HFF-Myc (cell line): ENCODE data around the gene AUH.
"Not testable (repeated sequence)": the region's sequence is repeated elsewhere in the genome, so short reads cannot be mapped to it uniquely, and the experiment has no call there.

Source experiments
- DNase-seq: peaks from one replicate; pipeline ENCODE4 v3.0.0-alpha.2; 2011; ENCODE audit warnings: low read depth; ENCODE audit errors: extremely low read depth
- H3K4me3 ChIP-seq: replicated peaks from 2 replicates; pipeline ENCODE4 v1.5.1; 2011; ENCODE audit warnings: low read depth, mild to moderate bottlenecking, control low read depth, low read length
- TF ChIP-seq, protein P1 (sequence below): IDR thresholded peaks from 2 replicates; pipeline ENCODE4 v1.5.1; 2012; ENCODE audit warnings: mild to moderate bottlenecking, low read depth, low read length, control low read depth; ENCODE audit errors: missing control alignments

AUH gene

DNA sequence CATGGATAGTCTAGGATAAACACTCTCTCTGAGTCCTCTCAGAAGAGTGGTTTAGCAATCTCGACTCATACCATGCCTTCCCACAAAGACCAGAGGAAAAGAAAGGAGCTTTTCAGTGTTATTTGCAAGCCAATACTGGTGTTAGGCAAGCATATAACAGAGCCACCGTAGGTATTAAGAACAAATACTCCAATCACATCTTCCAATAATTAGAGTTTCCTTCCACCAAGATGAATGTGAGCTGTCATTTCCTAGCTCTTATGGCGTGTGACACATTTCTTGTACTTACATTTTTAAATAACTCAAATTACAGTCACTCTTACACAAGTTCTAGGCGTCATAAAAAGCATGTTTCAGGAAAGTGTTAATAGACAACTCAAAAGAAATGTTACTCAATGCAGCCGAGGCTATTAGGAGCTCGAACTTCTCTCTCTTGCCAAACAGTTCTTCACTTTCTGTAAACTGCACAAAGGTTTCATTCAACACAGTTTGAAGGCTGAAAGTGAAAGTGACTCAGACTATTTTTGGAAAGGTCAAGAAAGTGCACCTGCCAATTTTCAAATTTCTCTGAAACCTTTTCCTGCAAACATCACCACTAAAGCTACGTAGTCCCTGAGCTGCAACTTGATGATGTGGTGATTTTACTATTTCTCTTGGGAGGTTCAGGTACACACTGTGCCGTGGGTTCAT, 153.8 kb downstream of the AUH start:
- no peak overlapping the region for H3K4me3 ChIP-seq
- TF ChIP-seq, protein P1, sequence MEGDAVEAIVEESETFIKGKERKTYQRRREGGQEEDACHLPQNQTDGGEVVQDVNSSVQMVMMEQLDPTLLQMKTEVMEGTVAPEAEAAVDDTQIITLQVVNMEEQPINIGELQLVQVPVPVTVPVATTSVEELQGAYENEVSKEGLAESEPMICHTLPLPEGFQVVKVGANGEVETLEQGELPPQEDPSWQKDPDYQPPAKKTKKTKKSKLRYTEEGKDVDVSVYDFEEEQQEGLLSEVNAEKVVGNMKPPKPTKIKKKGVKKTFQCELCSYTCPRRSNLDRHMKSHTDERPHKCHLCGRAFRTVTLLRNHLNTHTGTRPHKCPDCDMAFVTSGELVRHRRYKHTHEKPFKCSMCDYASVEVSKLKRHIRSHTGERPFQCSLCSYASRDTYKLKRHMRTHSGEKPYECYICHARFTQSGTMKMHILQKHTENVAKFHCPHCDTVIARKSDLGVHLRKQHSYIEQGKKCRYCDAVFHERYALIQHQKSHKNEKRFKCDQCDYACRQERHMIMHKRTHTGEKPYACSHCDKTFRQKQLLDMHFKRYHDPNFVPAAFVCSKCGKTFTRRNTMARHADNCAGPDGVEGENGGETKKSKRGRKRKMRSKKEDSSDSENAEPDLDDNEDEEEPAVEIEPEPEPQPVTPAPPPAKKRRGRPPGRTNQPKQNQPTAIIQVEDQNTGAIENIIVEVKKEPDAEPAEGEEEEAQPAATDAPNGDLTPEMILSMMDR: no peak
- no peak for DNase-seq

DNA sequence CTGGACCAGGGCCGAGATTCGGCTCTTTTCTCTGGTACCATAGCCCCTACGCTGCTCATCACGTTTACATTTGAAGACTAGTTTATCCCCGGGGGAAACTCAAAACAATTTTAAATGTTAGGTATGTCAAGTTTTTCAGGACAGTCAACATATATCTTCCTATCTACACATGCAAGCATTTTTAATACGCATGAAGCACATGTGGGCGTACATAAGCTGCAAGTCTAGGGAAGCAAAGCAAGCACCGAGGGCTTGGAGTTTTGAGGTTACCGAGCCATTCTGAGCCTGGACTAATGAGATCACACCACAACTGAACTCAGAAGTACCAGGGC, 154.4 kb downstream of the AUH start:
- TF ChIP-seq, protein P1: no peak
- DNase-seq: no peak
- no peak overlapping the region for H3K4me3 ChIP-seq

DNA sequence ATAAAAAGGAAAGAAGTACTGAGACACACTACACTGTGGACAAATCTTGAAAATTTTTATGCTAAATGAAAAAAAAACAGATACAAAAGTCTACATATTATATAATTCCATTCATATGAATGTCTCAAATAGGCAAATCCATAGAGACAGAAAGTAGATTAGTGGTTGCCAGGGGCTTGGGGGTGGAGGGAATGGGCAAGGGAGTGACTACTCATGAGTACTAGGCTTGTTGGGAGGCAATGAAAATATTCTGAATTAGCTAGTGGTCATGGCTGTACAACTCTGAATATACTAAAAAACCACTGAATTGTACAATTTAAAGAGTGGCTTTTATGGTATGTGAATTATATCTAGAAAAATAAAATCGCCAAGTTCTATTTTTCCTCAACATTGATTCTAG, 154.9 kb downstream of the AUH start:
- no peak overlapping the region for H3K4me3 ChIP-seq
- DNase-seq: no peak
- TF ChIP-seq, protein P1: no peak

DNA sequence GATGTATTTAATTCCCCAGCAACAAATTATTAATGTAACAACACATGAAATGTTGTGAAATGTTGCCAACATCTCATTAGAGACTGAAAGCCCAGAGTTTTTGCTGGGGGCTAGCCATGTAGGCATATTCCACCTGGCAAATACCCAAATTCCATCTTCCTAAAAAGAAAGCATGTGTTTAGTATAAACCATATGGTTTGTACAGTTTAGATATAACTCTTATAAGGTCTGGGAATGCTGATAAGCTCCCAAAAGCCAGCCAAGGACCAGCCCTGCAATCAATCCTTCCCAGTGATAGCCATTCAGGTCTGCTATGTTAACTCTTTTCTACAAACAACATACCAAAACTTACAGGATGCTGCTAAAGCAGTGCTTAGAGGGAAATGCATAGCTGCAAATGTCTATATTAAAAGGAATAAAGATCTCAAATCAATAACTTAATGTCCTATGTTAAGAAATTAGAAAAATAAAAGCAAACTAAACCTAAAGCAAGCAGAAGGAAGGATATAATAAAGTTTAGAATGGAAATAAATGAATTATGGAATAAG, 158.9 kb downstream of the AUH start:
- H3K4me3 ChIP-seq: no peak overlapping the region
- TF ChIP-seq, protein P1: no peak
- no peak for DNase-seq

DNA sequence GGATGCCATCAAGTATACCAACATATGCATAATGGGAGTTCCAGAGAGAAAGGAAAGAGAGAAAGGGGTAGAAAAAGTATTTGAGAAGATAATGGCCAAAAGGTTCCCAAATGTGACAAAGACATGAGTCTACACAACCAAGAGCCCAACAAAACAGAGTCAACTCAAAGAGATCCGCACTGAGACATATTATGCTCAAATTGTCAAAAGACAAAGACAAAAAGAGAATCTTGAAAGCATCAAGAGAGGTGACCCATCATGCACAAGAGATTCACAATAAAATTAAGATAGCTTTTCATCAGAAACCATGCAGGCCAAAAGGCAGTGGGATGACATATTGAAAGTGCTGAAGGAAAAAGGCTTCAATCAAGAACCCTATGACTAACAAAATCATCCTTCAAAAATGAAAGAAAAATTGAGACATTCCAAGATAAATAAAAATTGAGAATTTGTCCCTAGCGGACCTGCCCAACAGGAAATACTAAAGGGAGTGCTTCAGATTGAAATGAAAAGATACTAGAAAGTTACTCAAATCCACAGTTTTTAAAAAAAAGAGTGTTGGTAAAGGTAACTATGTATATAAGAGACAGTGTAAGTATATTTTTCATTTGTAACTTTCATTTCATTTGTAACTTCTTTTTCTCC, 160.9 kb downstream of the AUH start:
- TF ChIP-seq, protein P1: no peak
- no peak overlapping the region for H3K4me3 ChIP-seq
- DNase-seq: no peak

DNA sequence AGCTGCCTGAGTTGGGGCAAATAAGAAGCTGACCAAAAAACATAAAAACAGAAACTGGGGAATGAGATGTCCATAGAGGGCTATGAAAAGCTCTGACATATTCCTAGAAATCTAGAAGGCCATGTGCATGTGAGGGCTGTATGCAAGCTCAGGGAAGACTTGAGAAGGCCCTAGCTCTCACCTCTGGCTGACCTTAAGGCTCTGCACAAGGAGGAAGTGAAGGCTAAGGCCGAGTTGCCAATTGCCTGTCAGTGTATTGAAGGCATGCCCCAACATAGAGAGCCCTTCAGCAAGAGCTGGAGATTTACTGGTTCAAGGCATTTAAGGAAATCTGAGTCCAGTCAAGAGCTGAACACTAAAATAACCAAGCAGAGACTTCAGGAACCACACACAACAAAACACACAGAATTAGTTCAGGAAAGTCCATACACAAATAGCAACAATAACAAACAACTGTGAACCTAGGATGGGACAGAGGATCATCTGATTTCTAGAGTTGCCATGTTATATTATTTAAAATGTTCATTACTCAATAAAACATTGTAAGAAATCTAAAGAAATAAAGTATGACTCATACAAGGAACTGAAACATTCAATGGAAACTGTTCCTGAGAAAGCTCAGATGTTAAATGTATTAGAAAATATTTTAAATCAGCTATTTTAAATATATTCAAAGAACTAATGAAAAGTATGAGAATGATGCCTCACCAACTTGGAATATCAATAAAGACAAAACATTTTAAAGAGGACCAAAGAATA, 161.8 kb downstream of the AUH start:
- TF ChIP-seq, protein P1: no peak
- H3K4me3 ChIP-seq: no peak overlapping the region
- DNase-seq: no peak

DNA sequence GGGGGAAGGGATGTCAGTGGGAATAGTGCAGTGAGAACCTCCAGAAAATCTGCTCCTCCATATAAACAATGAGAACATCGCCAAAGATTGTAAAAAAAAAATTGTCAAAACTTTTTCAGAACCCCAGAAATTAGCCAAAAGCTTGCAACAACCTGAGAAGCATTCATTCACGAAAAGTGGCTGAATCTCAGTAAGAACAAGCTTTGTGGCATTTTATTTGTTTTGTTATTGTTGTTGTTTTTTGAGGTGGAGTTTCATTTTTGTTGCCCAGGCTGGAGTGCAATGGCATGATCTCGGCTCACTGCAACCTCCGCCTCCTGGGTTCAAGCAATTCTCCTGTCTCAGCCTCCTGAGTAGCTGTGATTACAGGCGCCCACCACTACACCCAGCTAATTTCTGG, 162.8 kb downstream of the AUH start:
- not testable (repeated sequence) for DNase-seq, H3K4me3 ChIP-seq
